ENCODE data around the gene AGT.
"Not testable (repeated sequence)": the region's sequence is repeated elsewhere in the genome, so short reads cannot be mapped to it uniquely, and the experiment has no call there.

Gene AGT

GRCh38 chr1:230658103-230658502 is 55.8 kb downstream of the AGT start:
- peaks cover 4 to 44% of the 10 kb centered on the region in 2 donors for H3K36me3 ChIP-seq (replicated peaks in 1 of 2; ENCODE audit: control insufficient read depth in 2 of 2, insufficient read depth in 2 of 2, low read length in 2 of 2)
- not testable (repeated sequence) for H4K8ac ChIP-seq (ENCODE audit: low read depth, low read length); H3K4me2 ChIP-seq (ENCODE audit: insufficient read depth, low read length, poor library complexity, severe bottlenecking); H4K91ac ChIP-seq (ENCODE audit: low read depth, low read length, poor library complexity); H2BK15ac ChIP-seq (ENCODE audit: low read length); H3K23ac ChIP-seq (ENCODE audit: low read depth, low read length, poor library complexity); H3K18ac ChIP-seq (ENCODE audit: low read length); H3K9ac ChIP-seq (ENCODE audit: low read depth, low read length, poor library complexity); H3K27ac ChIP-seq (replicated peaks; ENCODE audit: low read length); H2BK12ac ChIP-seq (ENCODE audit: low read length); H3K14ac ChIP-seq (ENCODE audit: low read length); H3K27me3 ChIP-seq (ENCODE audit: control insufficient read depth in 3 of 3, insufficient read depth in 3 of 3, low read depth in 1 of 3, low read length in 3 of 3); H3K4me1 ChIP-seq (ENCODE audit: control insufficient read depth in 2 of 2, insufficient read depth in 1 of 2, low read depth in 1 of 2, low read length in 2 of 2); H2AFZ ChIP-seq (ENCODE audit: low read length); H3K4ac ChIP-seq (ENCODE audit: low read length); H2AK5ac ChIP-seq (ENCODE audit: low read depth, low read length); H2BK5ac ChIP-seq (ENCODE audit: low read length); H3K79me1 ChIP-seq (ENCODE audit: low read depth, low read length); H3K4me3 ChIP-seq (ENCODE audit: low read length in 2 of 2); DNase-seq (ENCODE audit: low spot score); H2BK120ac ChIP-seq (ENCODE audit: low read depth, low read length); H3K9me3 ChIP-seq (replicated peaks in 1 of 2; ENCODE audit: control insufficient read depth in 2 of 2, insufficient read depth in 1 of 2, low read depth in 1 of 2, low read length in 2 of 2)
- WGBS, 2 donors (ENCODE audit: extremely low coverage in 2 of 2, insufficient read length in 2 of 2, insufficient replicate concordance in 1 of 2) = no CpG with 5 or more reads among the region's 1 CpG

- H3K9ac ChIP-seq (ENCODE audit: low read depth, low read length, poor library complexity); H2AK5ac ChIP-seq (ENCODE audit: low read depth, low read length); H2BK120ac ChIP-seq (ENCODE audit: low read depth, low read length); H3K79me1 ChIP-seq (ENCODE audit: low read depth, low read length); H3K27ac ChIP-seq (replicated peaks; ENCODE audit: low read length); H3K4me3 ChIP-seq (ENCODE audit: low read length in 2 of 2); H3K4me2 ChIP-seq (ENCODE audit: insufficient read depth, low read length, poor library complexity, severe bottlenecking); H3K27me3 ChIP-seq (ENCODE audit: control insufficient read depth in 3 of 3, insufficient read depth in 3 of 3, low read depth in 1 of 3, low read length in 3 of 3); H3K9me3 ChIP-seq (replicated peaks in 1 of 2; ENCODE audit: control insufficient read depth in 2 of 2, insufficient read depth in 1 of 2, low read depth in 1 of 2, low read length in 2 of 2); H3K23ac ChIP-seq (ENCODE audit: low read depth, low read length, poor library complexity); H3K18ac ChIP-seq (ENCODE audit: low read length); H4K8ac ChIP-seq (ENCODE audit: low read depth, low read length); H2BK15ac ChIP-seq (ENCODE audit: low read length); DNase-seq (ENCODE audit: low spot score); H3K4me1 ChIP-seq (ENCODE audit: control insufficient read depth in 2 of 2, insufficient read depth in 1 of 2, low read depth in 1 of 2, low read length in 2 of 2); H2BK5ac ChIP-seq (ENCODE audit: low read length); H4K91ac ChIP-seq (ENCODE audit: low read depth, low read length, poor library complexity); H3K4ac ChIP-seq (ENCODE audit: low read length); H2AFZ ChIP-seq (ENCODE audit: low read length); H3K14ac ChIP-seq (ENCODE audit: low read length); H2BK12ac ChIP-seq (ENCODE audit: low read length): not testable (repeated sequence)
- peaks cover 4 to 31% of the 10 kb centered on the region in 2 donors for H3K36me3 ChIP-seq (replicated peaks in 1 of 2; ENCODE audit: control insufficient read depth in 2 of 2, insufficient read depth in 2 of 2, low read length in 2 of 2)
- WGBS, 2 donors (ENCODE audit: extremely low coverage in 2 of 2, insufficient read length in 2 of 2, insufficient replicate concordance in 1 of 2) = no CpG with 5 or more reads among the region's 1 CpG
Measured at GRCh38 chr1:230656719-230657118, 57.2 kb downstream of the AGT start.

Data from neuronal stem cell (in vitro differentiated cells).